Thyroid gland (tissue), 4 donors: ENCODE measurements around the gene OSBPL3. TPM values are rescaled to one million over a fixed set of nuclear protein-coding genes. Genes with fewer than 3 reads are reported as not detected.
"Not testable (repeated sequence)": the region's sequence is repeated elsewhere in the genome, so short reads cannot be mapped to it uniquely, and the experiment has no call there.

ENCODE experiments used
- DNase-seq, 2 donors: peaks; one replicate each; pipeline ENCODE4 v3.0.0-alpha.2; 2019
- H3K27ac ChIP-seq, 3 donors: fragments of 200-600 bp; sonication (generic); 1 replicate in 2 of 3; 2 replicates in 1 of 3; pipeline ENCODE4 v1.5.1; 2016 to 2019; ENCODE audit warnings: mild to moderate bottlenecking in 1 of 3, moderate library complexity in 1 of 3
- H3K27me3 ChIP-seq: fragments of 200-600 bp; sonication (generic); one replicate; pipeline ENCODE4 v1.5.1; 2019
- H3K36me3 ChIP-seq, 2 donors: fragments of 200-600 bp; sonication (generic); one replicate each; pipeline ENCODE4 v1.5.1; 2016 to 2019
- H3K4me1 ChIP-seq, 2 donors: fragments of 200-600 bp; sonication (generic); one replicate each; pipeline ENCODE4 v1.5.1; 2017 to 2019
- H3K4me3 ChIP-seq, 3 donors: fragments of 200-600 bp; sonication (generic); replicated peaks in 1 of 3; 1 replicate in 2 of 3; 2 replicates in 1 of 3; pipeline ENCODE4 v1.5.1; 2016; ENCODE audit warnings: mild to moderate bottlenecking in 1 of 3
- H3K9me3 ChIP-seq: fragments of 200-600 bp; sonication (generic); one replicate; pipeline ENCODE4 v1.5.1; 2017
- POLR2A ChIP-seq, 2 donors: fragments of 450-650 bp; IDR thresholded peaks; one replicate each; pipeline ENCODE4 v1.6.1; 2017; ENCODE audit warnings: antibody characterized with exemption in 2 of 2, mild to moderate bottlenecking in 2 of 2, moderate library complexity in 1 of 2
- WGBS, 2 donors: methylation state at CpG; one replicate each; pipeline ENCODE4 v1.1.5; 2017; 5-methylcytosine and 5-hydroxymethylcytosine counted together
- intact Hi-C: fragments of 100-400 bp; cut with DNase I; formaldehyde crosslinking; loops from one replicate; pipeline ENCODE4 v1.15.1; 2023
- total RNA-seq, 4 donors: library from RNA; depleted of rRNA; stranded (reverse); fragments of >200 nt; gene quantifications; one replicate each; pipeline ENCODE4 v1.2.3, GENCODE V29; 2016
- TF ChIP-seq, protein P1 (sequence below), 6 experiments: fragments of 200-600 bp in 3 of 6; fragments of 450-650 bp in 3 of 6; sonication (generic) in 3 of 6; IDR thresholded peaks; one replicate each; pipeline ENCODE4 v1.5.1; 2016 to 2019; ENCODE audit warnings: antibody characterized with exemption in 6 of 6, mild to moderate bottlenecking in 2 of 6, inconsistent platforms in 1 of 6, moderate library complexity in 1 of 6

Gene OSBPL3
- total RNA-seq, 4 donors from 2014 or later = 22.1 to 41.7 (median 34.3) TPM

DNA sequence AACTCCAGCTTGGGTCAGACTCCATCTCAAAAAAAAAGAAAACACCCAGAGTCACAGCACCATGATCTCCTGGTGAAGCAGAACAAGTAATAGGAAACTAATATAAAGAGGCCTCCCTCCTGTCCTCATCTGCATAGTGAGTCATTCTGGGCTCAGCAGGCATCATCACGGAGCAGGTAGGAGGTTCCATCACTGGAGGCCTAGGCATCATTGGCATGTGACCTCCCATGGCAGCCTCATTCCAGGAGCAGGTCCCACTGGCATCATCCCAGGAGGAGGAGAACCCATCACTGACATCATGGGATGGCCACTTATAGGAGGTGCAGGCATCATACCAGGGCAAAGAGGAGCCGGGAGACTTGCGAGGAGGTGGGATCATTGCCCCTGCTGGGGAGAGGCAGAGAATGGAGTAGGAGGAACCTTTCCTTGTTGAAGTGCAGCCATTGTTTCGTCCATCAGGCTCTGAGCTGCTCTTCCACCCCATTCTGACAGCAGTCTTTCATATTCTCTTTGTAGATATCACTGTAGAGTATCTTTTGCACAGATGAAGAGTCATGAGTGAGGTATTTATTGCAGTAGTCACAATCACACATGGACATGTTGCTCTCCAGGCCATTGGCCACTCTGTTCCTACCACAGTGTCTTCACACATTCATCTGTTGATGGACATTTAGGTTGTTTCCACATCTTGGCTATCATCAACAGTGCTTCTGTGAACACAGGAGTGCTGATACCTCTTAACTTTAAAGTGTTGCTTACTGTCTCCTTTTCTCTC lies 73.8 kb downstream of the OSBPL3 start:
- no peaks in the 10 kb centered on the region for H3K36me3 ChIP-seq
- no peaks in the 10 kb centered on the region for H3K9me3 ChIP-seq
- H3K4me1 ChIP-seq = peaks cover 2 to 8% of the 10 kb centered on the region in 2 donors
- intact Hi-C loops = no loop called here
- no peak overlapping the region for H3K4me3 ChIP-seq
- TF ChIP-seq POLR2A (IDR thresholded peaks at IDR 0.05) = no peak
- TF ChIP-seq, protein P1, sequence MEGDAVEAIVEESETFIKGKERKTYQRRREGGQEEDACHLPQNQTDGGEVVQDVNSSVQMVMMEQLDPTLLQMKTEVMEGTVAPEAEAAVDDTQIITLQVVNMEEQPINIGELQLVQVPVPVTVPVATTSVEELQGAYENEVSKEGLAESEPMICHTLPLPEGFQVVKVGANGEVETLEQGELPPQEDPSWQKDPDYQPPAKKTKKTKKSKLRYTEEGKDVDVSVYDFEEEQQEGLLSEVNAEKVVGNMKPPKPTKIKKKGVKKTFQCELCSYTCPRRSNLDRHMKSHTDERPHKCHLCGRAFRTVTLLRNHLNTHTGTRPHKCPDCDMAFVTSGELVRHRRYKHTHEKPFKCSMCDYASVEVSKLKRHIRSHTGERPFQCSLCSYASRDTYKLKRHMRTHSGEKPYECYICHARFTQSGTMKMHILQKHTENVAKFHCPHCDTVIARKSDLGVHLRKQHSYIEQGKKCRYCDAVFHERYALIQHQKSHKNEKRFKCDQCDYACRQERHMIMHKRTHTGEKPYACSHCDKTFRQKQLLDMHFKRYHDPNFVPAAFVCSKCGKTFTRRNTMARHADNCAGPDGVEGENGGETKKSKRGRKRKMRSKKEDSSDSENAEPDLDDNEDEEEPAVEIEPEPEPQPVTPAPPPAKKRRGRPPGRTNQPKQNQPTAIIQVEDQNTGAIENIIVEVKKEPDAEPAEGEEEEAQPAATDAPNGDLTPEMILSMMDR (IDR thresholded peaks at IDR 0.05) = no peak
- WGBS, 2 donors = 95 to 98% methylated on average over 4 of the region's 4 CpGs
- H3K27me3 ChIP-seq = no peaks in the 10 kb centered on the region
- no peak overlapping the region for H3K27ac ChIP-seq
- no peak for DNase-seq

DNA sequence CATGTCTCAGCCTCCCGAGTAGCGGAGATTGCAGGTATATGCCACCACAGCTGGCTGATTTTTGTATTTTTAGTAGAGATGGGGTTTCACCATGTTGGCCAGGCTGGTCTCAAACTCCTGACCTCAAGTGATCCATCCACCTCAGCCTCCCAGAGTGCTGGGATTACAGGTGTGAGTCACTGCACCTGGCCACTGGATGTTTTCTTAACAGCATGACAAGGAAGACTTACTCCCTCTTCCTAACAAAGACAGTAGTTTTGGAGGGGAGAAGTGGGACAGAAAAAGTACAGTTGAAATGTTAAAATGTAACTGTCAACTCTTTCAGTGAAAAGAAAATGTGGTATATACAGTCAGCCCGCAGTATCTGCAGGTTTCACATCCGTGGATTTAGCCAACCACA lies 76.0 kb downstream of the OSBPL3 start:
- intact Hi-C loops, H3K4me3 ChIP-seq, H3K9me3 ChIP-seq, H3K27ac ChIP-seq, H3K36me3 ChIP-seq, DNase-seq, H3K27me3 ChIP-seq, H3K4me1 ChIP-seq: not testable (repeated sequence)
- 92 to 94% methylated on average over 4 of the region's 4 CpGs for WGBS, 2 donors

DNA sequence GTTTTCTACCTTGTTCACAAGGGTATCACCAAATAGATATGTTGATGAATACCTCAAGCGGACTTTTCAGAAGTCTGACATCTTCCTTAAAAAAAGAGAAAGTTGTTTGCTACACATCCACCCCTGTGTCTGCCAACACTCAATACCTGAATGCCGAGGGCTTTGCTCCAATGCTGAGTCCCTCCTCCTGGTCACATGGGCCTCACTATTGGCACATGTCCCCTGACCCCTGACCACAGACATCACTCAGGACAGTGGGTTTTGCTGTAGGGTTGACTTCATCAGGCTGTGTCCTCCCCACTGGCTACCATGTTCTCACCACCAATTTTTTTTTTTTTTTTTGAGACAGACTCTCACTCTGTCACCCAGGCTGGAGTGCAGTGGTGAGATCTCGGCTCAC lies 76.4 kb downstream of the OSBPL3 start:
- WGBS, 2 donors = 92 to 96% methylated on average over 3 of the region's 3 CpGs
- DNase-seq = no peak
- Histone ChIP-seq H3K4me3 (no peak overlapping the region), H3K9me3 (no peaks in the 10 kb centered on the region), H3K27ac (no peak overlapping the region), H3K36me3 (no peaks in the 10 kb centered on the region), H3K27me3 (no peaks in the 10 kb centered on the region), H3K4me1 (peaks cover 0 to 8% of the 10 kb centered on the region in 2 donors)
- TF ChIP-seq POLR2A (IDR thresholded peaks at IDR 0.05) = no peak
- TF ChIP-seq, protein P1 (IDR thresholded peaks at IDR 0.05) = no peak
- intact Hi-C loops = no loop called here

DNA sequence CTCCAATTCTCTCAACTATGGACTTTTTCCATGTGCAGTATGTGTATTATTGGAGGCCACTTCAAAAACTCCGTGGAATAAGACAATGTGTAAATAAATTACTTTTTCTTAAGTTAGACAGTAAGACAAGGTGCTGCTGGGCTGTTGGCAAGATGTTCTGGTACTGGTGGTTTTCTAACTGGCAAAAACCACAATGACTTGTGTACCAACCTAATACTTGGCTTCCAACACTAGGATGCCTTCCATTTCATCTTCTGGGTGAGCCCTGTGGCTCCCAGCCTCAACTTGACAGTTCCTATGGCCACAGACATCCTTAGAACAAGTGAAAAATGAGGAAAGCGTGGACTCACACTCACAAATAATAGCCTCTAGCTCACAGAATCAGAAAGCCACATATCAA lies 77.0 kb downstream of the OSBPL3 start:
- H3K27me3 ChIP-seq = no peaks in the 10 kb centered on the region
- 87 to 95% methylated on average over 2 of the region's 2 CpGs for WGBS, 2 donors
- no peak overlapping the region for H3K27ac ChIP-seq
- peaks cover 0 to 8% of the 10 kb centered on the region in 2 donors for H3K4me1 ChIP-seq
- no peak overlapping the region for H3K4me3 ChIP-seq
- TF ChIP-seq, protein P1 (IDR thresholded peaks at IDR 0.05) = no peak
- no peak for TF ChIP-seq POLR2A (IDR thresholded peaks at IDR 0.05)
- intact Hi-C loops = no loop called here
- no peak for DNase-seq
- H3K36me3 ChIP-seq = no peaks in the 10 kb centered on the region
- no peaks in the 10 kb centered on the region for H3K9me3 ChIP-seq

DNA sequence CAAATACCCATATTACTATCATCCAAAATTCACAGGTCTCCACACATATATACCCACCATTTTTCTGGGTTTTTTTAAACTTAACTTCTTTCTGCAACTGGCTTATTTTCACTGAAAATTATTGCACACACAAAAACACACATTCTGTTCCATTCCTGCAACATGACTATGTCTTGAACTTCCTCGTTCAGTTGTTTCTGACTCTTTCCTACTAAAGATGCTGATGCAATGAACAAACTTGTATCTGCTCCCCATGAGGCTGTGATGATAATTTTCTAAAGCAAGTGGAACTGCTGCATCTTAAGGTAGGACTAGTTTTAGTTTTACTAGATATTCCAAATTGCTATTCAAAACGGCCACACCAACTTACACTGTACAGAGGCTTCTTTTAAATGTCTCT lies 77.7 kb downstream of the OSBPL3 start:
- no peaks in the 10 kb centered on the region for H3K36me3 ChIP-seq
- H3K9me3 ChIP-seq = no peaks in the 10 kb centered on the region
- peaks cover 0 to 8% of the 10 kb centered on the region in 2 donors for H3K4me1 ChIP-seq
- H3K27me3 ChIP-seq = no peaks in the 10 kb centered on the region
- DNase-seq = no peak
- no peak overlapping the region for H3K27ac ChIP-seq
- H3K4me3 ChIP-seq = no peak overlapping the region
- TF ChIP-seq, protein P1 (IDR thresholded peaks at IDR 0.05) = no peak
- no peak for TF ChIP-seq POLR2A (IDR thresholded peaks at IDR 0.05)
- WGBS, 2 donors = 89% methylated on average over 2 of the region's 2 CpGs
- intact Hi-C loops = no loop called here
